OCI-M2 (cell line): ENCODE results near the gene SDCBP2.
"Not testable (repeated sequence)": the region's sequence is repeated elsewhere in the genome, so short reads cannot be mapped to it uniquely, and the experiment has no call there.

Experiments used
- DNase-seq: peaks from one replicate; lab custom pipeline; 2025; ENCODE audit not compliant: unreplicated experiment; lab: John Stamatoyannopoulos, UW

SDCBP2 gene

DNA sequence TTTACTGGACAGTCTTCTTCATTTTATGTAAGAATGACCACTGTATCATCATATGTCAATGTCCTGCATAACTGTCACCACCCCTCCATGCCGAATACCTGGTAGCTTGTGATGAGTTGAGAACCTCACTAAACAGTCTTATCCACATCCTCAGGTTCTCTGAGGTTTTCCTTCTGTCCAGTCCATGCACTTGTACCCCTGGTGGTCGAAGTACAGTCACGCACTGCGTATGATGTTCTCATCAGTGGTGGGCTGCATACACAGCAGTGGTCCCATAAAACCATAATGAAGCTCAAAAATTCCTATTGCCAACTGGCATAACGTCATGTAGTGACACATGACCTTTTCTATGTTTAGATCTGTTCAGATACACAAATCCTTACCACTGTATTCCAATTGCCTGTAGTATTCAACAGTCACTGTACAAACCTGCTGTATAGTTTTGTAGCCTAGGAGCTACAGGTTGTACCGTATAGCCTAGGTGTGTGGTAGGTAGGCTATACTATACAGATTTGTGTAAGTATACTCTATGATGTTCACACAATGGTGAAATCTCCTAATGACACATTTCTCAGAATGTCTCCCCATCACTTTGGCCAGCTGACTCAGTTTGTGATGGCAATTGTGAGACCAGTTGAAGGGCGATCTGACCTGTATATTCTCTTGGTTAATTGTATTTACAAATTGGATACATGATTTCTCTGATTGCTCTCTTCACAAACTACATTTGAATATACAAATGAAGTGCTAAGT is 31.3 kb upstream of the SDCBP2 start:
- DNase-seq: no peak

DNA sequence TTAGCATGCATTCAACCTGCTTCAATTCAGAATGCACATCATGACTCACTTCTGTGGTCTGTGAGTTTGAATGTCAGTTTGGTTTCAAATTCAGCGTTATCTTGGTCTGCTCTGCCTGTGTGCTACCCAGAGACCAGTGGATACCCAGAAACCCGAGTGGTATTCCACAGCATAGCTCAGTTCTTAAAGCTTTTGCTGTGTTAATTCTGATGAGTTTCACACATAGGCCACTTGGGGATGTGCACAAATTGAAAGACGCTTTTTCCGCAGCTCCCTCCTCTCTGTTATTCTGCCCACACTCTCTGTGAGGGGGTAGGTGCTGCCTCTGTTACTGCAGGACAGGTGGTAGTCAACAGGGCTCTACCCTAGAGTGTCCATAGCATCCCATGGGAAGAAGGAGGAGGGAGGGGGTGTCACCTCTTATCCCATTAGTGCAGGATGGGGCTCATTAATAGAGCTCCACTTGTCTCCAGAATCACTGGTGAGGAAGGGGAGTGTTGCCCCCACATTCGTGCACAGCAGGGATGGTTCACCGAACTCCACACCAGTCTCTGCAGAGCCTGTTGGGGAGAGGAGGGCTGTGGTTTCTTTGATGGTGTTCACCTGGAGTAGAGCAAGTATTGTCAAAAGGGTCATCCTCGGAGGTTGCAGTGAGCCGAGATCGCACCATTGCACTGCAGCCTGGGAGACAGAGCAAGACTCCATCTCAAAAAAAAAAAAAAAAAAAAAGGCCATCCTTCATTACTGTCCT is 29.2 kb upstream of the SDCBP2 start:
- no peak for DNase-seq

DNA sequence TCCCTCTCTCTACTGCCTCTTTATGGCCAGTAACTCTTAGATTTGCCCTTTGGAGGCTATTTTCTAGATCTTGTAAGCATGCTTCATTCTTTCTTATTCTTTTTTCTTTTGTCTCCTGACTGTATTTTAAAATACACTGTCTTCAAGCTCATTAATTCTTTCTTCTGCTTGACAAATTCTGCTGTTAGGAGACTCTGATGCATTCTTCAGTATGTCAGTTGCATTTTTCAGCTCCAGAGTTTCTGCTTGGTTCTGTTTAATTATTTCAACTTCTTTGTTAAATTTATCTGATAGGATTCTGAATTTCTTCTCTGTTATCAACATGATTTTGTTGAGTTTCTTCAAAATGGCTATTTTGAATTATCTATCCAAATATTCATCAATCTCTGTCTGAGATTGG is 25.0 kb upstream of the SDCBP2 start:
- no peak for DNase-seq

DNA sequence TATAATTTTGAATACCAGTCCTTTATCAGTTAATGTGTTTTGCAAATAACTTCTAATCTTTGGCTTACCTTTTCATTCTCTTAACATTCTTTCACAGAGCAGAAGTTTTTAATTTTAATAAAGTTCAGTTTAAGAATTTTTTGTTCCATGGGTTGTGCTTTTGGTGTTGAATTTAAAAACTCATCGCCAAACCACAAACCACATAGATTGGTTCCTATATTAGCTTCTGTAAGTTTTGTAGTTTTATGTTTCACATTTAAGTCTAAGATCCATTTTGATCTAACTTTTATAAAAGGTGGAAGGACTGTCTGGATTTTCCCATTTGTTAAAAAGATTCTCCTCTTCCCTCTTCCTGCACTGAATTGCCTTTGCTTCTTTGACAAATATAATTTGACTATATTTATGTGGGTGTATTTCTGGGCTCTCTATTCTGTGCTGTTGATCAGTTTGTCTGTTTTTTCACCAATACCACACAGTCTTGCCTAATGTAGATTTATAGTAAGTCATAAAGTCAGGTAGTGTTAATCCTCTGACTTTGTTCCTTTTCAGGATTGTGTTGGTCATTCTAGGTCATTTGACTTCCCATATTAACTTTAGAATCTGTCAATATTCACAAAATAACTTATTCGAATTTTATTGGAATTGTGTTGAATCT is 17.5 kb upstream of the SDCBP2 start:
- no peak for DNase-seq

DNA sequence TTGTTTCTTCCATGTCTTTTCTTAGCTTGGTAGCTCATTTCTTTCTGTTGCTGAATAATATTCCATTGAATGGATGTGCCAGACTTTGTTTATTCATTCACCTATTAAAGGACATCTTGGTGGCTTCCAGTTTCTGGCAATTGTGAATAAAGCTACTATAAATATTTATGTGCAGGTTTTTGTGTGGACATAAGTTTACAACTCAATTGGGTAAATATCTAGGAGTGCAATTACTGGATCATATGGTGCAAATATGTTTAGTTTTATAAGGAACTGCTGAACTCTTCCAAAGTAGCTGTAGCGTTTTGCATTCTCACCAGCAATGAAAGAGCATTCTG is 16.8 kb upstream of the SDCBP2 start:
- DNase-seq: no peak

DNA sequence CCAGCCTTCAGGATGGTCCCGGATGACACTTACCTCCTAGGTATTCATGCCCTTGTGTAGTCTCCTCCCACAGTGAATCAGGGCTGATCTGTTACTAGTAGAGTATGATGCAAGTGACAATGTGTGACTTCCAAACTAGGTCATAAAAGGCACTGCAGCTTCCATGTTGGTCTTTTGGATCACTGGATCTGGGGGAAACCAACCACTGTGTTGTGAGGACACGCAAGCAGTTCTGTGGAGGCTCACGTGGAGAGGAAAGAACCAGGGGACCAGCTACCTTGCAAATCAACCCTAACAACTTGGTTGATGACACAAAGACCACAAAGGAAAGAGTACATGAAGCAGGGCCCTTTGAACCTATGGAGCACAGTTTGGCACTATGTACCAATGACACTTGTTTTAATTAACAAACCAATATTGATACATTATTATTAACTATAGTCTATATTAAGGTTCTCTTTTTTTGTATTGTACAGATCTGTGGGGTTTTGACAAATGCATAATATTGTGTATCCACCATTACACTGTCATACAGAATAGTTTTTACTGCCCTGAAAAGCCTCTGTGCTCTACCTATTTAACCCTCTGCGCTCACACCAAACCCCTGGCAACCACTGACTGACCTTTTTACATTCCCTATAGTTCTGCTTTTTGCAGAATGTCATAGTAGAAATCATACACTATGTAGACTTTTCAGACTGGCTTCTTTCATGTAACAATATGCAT is 16.3 kb upstream of the SDCBP2 start:
- DNase-seq: no peak

DNA sequence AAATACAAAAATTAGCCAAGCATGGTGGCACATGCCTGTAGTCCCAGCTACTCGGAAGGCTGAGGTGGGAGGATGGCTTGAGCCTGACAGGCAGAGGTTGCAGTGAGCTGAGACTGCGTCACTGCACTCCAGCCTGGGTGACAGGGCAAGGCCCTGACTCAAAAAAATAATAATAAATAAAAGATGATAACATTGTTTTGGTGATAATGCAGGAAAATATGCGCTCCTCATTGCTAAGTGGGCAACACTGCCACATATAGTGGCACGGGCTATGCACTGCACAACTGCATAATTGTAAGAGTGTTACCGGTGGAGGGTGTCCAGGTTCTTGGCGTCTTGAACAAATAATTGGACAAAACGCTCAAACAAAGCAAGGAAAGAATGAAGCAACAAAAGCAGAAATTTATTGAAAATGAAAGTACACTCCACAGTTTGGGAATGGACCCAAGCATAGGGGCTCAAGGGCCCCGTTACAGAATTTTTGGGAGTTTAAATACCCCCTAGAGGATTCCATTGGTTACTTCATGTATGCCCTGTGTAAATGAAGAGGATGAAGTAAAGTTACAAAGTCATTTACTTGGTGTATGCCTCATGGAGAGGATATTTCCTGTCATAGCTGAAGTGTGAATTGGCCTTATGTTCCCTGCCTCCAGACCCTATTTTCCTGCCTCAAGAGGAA is 14.6 kb upstream of the SDCBP2 start:
- DNase-seq: not testable (repeated sequence)

DNA sequence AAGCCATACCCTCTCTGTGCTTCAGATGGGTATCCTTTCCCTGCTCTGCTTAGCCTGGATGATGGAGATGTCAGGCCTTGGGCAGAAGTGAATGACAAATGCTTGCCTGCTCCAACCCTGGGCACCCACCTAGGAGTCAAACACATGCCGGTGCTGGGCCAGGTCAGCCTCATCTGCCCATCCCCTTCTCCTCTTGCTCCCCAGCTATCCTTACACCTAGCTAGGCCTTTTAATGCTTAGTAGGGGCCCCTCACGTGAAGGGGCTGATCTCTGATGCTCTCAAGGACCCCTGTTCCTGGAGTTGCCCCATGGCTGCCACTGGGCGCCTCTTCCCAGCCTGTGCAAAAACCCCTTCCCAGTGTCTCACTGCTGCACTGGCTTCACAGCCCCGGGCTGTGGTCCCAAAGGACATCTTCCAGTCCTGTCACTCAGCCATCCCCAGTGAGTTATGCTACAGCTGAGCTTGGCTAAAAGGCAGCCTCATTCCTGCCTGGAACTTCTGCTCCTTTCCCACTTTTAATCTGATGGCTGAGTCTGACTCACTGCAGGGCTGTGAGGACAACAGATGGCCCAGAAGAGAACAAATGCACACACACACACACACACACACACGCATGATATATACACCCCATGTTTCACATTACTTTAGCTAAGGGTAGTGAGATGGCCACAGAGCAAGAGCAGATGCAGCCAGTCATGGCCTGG is 12.8 kb upstream of the SDCBP2 start:
- no peak for DNase-seq

DNA sequence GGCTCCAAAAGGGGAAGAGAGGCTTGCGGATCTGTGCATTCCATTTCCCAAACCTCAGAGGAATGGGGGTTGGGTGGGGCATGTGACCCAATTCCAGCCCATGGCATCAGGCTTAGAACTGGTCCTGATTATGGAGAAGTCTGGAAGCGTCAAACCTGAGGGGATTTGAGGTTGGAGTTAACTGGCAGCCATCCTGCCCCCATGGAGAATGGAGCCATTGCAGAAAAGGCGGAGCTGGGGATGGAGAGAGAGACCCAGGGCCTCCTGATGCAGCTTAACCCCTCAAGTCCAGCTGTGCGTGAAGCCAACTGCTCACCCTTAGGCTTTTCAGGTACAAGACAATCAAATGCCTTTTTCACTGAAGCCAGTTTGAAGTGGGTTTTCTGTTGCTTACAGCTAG is 9.9 kb upstream of the SDCBP2 start:
- no peak for DNase-seq

DNA sequence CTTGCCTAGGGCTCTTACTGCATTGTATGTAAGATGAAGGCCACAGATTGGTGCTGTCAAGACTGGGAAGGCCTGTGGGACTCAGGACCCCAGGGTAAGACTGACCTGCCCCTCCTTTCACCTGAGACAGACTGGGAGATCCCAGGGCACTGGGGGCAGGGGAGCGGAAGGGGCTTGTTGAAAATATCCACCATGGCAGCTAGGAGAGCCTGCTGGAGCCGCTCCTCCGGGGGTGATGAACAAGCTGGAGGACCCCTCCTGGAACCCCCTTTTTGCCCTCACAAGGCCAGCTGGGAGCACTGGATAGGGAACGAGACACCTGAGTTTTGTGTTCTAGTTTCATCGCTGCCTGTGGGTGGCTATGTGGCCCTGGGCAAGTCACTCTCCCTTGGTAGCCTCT is 9.2 kb upstream of the SDCBP2 start:
- no peak for DNase-seq

DNA sequence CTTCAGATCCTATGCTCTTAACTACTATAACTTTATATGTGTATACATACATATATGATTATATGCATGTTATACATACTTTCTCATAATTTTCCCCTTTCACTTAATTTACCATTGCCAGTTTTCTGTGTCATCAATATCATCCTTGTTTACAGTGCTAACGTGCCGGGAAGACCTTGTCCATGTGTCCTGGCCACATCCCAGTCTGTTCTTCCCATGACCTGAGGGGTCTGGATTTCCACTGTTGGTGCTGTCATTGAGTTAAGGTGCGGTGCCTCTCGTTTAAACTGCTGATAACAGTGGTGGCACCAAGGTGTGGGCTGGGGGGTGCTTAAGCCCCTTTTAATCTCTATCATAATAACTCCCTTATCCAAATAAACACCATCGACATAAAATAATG is 8.5 kb upstream of the SDCBP2 start:
- no peak for DNase-seq

DNA sequence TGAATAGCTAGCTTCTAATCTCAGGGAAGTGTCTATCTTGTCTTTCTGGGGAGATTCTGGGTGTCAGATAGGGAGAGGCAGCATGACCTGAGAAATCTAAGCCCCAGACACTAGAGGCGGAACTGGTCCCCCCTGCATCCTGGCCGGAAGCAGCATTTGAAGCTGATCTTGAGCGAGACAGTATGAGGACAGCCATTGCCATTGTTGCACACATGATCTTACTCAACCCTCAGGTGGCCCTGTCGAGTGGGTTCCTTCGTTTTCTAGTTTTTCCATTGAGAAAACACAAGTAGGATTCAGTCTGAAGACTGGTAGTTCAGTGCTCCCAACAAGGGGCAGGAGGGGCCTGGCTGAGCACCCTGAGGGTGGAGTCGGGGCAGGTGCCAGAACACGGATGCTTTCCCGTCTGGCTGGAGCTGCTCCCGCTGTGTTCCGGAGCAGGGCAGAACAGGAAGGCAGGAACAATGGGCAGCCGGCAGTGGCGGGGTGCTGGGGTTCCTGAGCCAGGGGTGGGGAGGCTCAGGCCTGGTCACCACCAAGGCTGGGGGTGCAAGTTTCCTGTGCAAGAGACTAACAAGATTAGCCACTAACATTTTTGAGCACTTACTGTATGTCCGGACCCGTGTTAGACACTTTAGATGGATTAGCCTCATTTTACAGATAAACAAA is 7.9 kb upstream of the SDCBP2 start:
- DNase-seq: no peak

DNA sequence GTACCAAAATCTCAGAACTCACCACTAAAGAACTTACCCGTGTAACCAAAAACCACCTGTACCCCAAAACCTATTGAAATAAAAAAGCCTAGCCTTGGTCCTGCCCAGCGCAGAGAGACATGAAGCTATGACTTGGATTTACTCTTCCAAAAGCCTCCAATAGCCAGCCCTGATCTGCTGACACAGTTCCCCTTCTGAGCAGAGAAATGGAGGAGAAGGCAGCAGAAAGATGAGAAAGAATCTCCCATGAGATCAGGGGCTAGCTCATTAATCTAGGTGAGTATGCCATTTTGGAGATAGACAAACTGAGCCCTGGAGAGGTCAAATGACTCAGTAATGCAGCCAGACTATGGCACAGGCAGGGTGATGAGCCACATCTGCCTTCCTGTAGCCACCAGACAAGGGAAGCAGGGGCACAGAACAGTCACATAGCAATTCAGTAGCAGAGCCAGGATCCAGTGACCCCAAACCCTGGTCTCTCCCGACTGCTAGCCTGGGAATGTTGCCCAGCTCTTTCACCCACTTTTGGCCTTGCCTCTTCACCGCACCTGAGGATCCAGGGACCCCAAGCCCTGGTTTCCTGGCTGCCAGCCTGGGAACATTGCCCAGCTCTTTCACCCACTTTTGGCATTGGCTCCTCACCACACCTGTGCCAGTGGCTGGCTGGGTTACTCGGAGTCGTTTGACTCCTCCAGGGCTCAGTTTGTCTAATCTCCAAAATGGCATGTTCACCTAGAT is 7.2 kb upstream of the SDCBP2 start:
- no peak for DNase-seq

DNA sequence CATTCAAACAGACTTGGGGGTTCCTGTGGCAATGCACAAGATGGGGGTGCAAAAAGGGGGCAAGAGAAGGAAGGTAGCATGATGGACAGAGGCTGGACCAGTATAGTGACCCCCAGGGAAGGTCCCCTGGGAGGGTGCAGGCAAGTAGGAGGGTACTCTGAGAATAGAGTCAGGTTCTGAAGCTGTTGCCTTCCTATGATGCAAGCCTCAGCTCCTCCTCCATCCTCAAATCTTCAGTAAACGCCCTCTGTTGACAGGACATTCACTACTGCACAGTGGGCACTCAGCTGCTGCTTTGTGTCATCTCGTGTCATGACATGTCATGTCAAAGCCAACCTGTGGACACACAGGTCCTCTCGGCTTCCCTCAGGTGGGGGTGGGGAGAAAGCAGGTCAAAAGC is 5.8 kb upstream of the SDCBP2 start:
- DNase-seq: no peak

DNA sequence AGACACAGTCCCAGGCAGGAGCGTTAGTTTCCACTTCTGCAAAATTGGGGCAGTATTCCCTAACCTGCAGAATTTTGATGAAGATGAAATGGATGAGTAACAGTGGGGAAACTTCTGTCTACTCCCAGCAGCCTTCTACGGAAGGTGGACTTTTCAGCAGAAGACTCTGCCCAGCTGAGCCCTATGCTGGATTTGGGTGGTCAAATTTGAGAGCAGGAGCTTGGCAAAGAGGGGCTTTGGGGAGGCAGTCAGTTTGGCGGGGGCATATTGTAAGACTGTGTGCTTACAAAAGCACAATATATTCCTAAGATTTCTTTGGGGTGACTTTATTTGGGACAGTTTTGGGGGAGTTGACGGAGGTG is 5.4 kb upstream of the SDCBP2 start:
- no peak for DNase-seq

DNA sequence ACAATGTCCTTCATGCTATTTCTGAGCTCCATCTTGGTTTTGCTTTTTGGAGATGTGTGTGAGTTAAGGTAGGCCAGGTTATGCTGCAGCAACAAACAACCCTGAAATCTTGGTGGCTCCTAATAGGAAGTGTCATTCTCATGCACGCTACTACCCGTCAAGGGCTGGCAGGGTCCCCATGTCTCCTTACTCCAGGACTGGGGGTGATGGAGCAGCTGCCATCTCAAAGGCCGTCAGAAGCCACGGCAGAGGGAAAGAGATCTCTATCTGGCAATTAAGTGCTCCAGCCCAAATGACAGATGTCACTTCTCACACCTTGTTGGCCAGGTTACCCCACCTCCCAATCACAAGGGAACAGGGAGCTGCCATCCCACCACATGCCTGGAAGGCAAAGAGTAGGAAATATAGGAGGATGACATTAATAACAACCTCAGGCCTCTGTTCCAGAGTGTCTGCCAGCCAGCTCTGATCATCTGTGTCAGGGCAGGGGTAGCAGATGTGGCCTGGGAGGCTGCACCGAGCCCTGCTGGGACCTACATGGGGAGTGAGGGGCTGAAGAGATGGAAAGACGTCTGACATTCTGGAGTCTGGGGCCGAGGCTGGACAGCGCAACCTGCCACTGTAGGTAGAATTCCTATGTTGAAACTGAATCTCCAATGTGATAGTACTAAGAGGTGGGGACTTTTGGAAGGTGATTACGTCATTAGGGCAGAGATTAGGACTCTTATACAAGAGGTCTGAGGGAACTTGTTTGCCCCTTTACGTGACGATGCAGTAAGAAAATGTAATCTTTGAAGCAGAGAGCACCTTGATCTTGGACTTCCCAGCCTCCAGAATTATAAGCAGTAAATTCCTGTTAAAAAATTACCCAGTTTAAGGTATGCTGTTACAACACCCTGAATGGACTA is 4.8 kb upstream of the SDCBP2 start:
- DNase-seq: no peak

DNA sequence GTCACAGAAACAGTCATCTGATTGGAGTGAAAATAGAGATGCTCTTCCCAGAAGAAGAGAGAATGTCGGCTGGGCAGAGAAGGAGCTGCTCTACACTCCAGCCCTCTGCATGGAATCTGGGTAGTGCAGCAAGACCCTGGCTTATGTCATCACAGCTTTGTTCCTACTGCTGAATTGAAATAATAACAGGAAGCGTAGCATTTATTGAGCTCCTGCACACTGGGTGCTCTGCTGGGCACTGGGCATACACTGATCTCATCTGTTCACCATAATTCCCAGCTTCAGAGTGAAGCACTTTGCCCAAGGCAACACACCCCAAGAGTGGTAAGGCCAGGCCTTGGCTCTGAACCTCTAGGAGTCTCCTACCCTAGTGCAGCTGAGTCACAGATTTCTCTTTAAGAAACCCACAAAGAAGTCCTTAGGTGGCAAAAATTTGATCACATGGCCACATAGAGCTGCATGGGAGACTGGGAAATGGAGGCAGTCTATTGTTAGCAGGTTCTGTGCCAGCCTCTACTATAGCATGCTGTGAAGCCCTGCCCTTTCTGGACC is 3.9 kb upstream of the SDCBP2 start:
- no peak for DNase-seq
